GM12878 (cell line): Measurements from ENCODE around the gene TAC3. TPM values are rescaled to one million over a fixed set of nuclear protein-coding genes. Genes with fewer than 3 reads are reported as not detected.
"Not testable (repeated sequence)": the region's sequence is repeated elsewhere in the genome, so short reads cannot be mapped to it uniquely, and the experiment has no call there.

Experiments used
- ATAC-seq: fragments of 200-7000 bp; cut with Tn5 transposase; 3 replicates; pipeline ENCODE4 v1.9.1; 2020; ENCODE audit warnings: mild to moderate bottlenecking, moderate library complexity
- BruUV-seq: library from RNA; stranded (reverse); fragments of 400-500 nt; replicated peaks from 2 replicates; lab custom pipeline; 2021; lab: Mats Ljungman, UMichigan
- CTCF ChIA-PET: fragments of 300-600 bp; sonication (Branson Sonifier 250); formaldehyde crosslinking; extraction: SDS; loops from one replicate; lab custom pipeline; 2021; ENCODE audit warnings: inconsistent platforms; lab: Yijun Ruan, JAX
- POLR2A ChIA-PET: fragments of 350-600 bp; formaldehyde crosslinking; extraction: SDS; loops from one replicate; lab custom pipeline; 2021; ENCODE audit warnings: inconsistent platforms; lab: Charles Lee
- RAD21 ChIA-PET: fragments of 300-600 bp; sonication (Branson Sonifier 250); formaldehyde crosslinking; loops from one replicate; lab custom pipeline; 2023; ENCODE audit warnings: antibody characterized with exemption; ENCODE audit not compliant: unreplicated experiment; lab: Charles Lee
- SMC1A ChIA-PET: fragments of 300-600 bp; sonication (Branson Sonifier 250); formaldehyde crosslinking; loops from one replicate; lab custom pipeline; 2023; ENCODE audit not compliant: unreplicated experiment, uncharacterized antibody; lab: Charles Lee
- DNase-seq: peaks from one replicate; pipeline ENCODE4 v3.0.0-alpha.2; 2011; ENCODE audit warnings: low read depth, low spot score
- FAIRE-seq: peaks from 3 replicates; lab custom pipeline; 2011; peaks lifted over from hg19 to GRCh38; lab: Jason Lieb, UNC
- H2AFZ ChIP-seq: 2 replicates; pipeline ENCODE4 v1.6.0; 2011; ENCODE audit warnings: low read depth, low read length, control low read depth; ENCODE audit not compliant: control insufficient read depth
- H3K27ac ChIP-seq: 2 replicates; pipeline ENCODE4 v1.5.1; 2011; ENCODE audit warnings: control low read depth; ENCODE audit not compliant: control insufficient read depth, insufficient read depth
- H3K27me3 ChIP-seq, 2 experiments: replicated peaks in 1 of 2; 2 replicates each; pipeline versions ENCODE4 v1.6.0 to v1.6.1; 2011; ENCODE audit warnings: low read length in 1 of 2; ENCODE audit not compliant: control insufficient read depth in 2 of 2, insufficient read depth in 2 of 2
- H3K36me3 ChIP-seq, 2 experiments: 2 replicates each; pipeline ENCODE4 v1.5.1; 2011; ENCODE audit warnings: low read length in 1 of 2; ENCODE audit not compliant: control insufficient read depth in 2 of 2, insufficient read depth in 2 of 2
- H3K4me1 ChIP-seq: 2 replicates; pipeline ENCODE4 v1.6.1; 2011; ENCODE audit warnings: mild to moderate bottlenecking, low read length, moderate library complexity, mixed read lengths; ENCODE audit not compliant: control insufficient read depth, insufficient read depth
- H3K4me2 ChIP-seq: 2 replicates; pipeline ENCODE4 v1.6.0; 2011; ENCODE audit warnings: control low read depth; ENCODE audit not compliant: control insufficient read depth, insufficient read depth
- H3K4me3 ChIP-seq: fragments of 200-600 bp; sonication (generic); 2 replicates; pipeline ENCODE4 v1.5.1; 2016
- H3K79me2 ChIP-seq: 2 replicates; pipeline ENCODE4 v1.6.0; 2011; ENCODE audit warnings: low read length; ENCODE audit not compliant: control insufficient read depth, insufficient read depth
- H3K9ac ChIP-seq: 2 replicates; pipeline ENCODE4 v1.8.0; 2011; ENCODE audit warnings: low read length, control low read depth, mixed read lengths; ENCODE audit not compliant: control insufficient read depth, insufficient read depth
- H3K9me3 ChIP-seq: replicated peaks from 3 replicates; pipeline ENCODE4 v1.5.1; 2011; ENCODE audit warnings: mild to moderate bottlenecking, low read length; ENCODE audit not compliant: control insufficient read depth, insufficient read depth
- H4K20me1 ChIP-seq: 2 replicates; pipeline ENCODE4 v1.6.0; 2011; ENCODE audit not compliant: control insufficient read depth, insufficient read depth
- CREB1 ChIP-seq: IDR thresholded peaks from 2 replicates; pipeline ENCODE4 v1.6.1; 2012; ENCODE audit warnings: low read depth, mild to moderate bottlenecking, inconsistent platforms
- EP300 ChIP-seq, 2 experiments: fragments of 150-350 bp in 1 of 2; IDR thresholded peaks; 2 replicates each; pipeline ENCODE4 v1.6.1; 2011 to 2012; ENCODE audit warnings: low read depth in 2 of 2, low read length in 2 of 2, borderline replicate concordance in 1 of 2, improper control_type of control experiment in 1 of 2, inconsistent platforms in 1 of 2; ENCODE audit not compliant: control insufficient read depth in 1 of 2
- HCFC1 ChIP-seq: fragments of 150-350 bp; IDR thresholded peaks from 2 replicates; pipeline ENCODE4 v1.6.1; 2014; ENCODE audit warnings: low read length
- WGBS: methylation state at CpG from one replicate; pipeline ENCODE4 v1.1.6; 2016; ENCODE audit warnings: low lambda C conversion rate; ENCODE audit not compliant: insufficient replicate concordance, insufficient coverage; ENCODE audit errors: missing lambda C conversion rate; 5-methylcytosine and 5-hydroxymethylcytosine counted together
- in situ Hi-C: fragments of 300-500 bp; cut with MboI; formaldehyde crosslinking; loops from 9 replicates; pipeline ENCODE4 v1.14.3; 2018; ENCODE audit warnings: mixed read lengths
- intact Hi-C: fragments of 100-400 bp; cut with micrococcal nuclease; formaldehyde crosslinking; loops from one replicate; pipeline ENCODE4 v1.14.2; 2022; ENCODE audit not compliant: unreplicated experiment
- polyA plus RNA-seq, 11 experiments: library from polyadenylated mRNA; depleted of rRNA in 4 of 11; unstranded in 6 of 11; stranded (reverse) in 5 of 11; fragments of >200 nt; fragmentation: Nextera tagmentation in 4 of 11; fragmentation: Illumina TruSeq in 1 of 11; extraction: Ambion mirVana in 4 of 11; extraction: Trizol in 1 of 11; gene quantifications; 1 replicate in 1 of 11; 2 replicates in 10 of 11; pipeline versions ENCODE4 v1.2.1 to v1.2.3, GENCODE V29; 2011 to 2016; ENCODE audit warnings: inconsistent platforms in 2 of 11, missing spikeins in 2 of 11, low read depth in 1 of 11
- total RNA-seq, 4 experiments: library from RNA; depleted of rRNA in 3 of 4; stranded (reverse); fragments of >200 nt in 3 of 4; fragmentation: Illumina TruSeq in 1 of 4; extraction: Trizol in 1 of 4; gene quantifications; 2 replicates each; pipeline versions ENCODE4 v1.2.1 to v1.2.3, GENCODE V29; 2013 to 2021

The TAC3 gene
- total and polyA plus RNA-seq, 10 of the 15 experiments (the other 5 are each of a cell fraction or from before 2014, with no cell fraction given) = 0.11 to 0.18 (median 0.13) TPM; not detected in 7

DNA sequence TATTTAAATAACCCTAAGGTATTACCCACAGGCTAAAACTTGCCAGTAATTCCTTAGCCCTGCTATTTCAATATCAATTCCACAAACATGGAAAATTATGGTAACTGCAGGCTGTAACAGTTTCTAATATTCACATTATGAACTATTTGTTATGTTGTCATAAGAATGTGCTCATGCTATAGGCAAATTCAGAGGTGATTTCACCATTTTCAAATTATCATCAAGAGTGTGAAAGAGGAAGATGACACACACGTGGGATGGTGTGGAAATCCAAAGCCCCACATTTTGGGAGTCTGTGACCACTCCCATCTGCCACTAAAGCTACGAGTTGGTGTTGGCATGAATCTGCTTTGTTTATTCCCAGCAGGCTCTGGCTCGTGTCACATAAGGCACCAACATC lies 39.5 kb upstream of the TAC3 start:
- 26% methylated on average over 3 of the region's 3 CpGs for WGBS
- in situ Hi-C loops = no loop called here
- no peaks in the 10 kb centered on the region for H3K27me3 ChIP-seq
- H4K20me1 ChIP-seq = no peaks in the 10 kb centered on the region
- DNase-seq (no peak), FAIRE-seq (no peak), ATAC-seq (no peak)
- intact Hi-C loops = no loop called here
- H3K9me3 ChIP-seq = no peaks in the 10 kb centered on the region
- BruUV-seq = no TSS peak
- no peak overlapping the region for H2AFZ ChIP-seq
- peaks cover 0 to 17% of the 10 kb centered on the region in 2 experiments; a peak in 3 of 4 replicates for H3K36me3 ChIP-seq
- H3K4me1 ChIP-seq = peaks cover 12% of the 10 kb centered on the region
- H3K4me2 ChIP-seq = no peak overlapping the region
- H3K27ac ChIP-seq = no peak overlapping the region
- H3K9ac ChIP-seq = no peak overlapping the region
- RAD21 ChIA-PET = no interaction called here
- H3K4me3 ChIP-seq = no peak overlapping the region
- no peaks in the 10 kb centered on the region for H3K79me2 ChIP-seq
- SMC1A ChIA-PET = interaction anchor here (0.6 to 1.5 kb wide), 2 partner anchors 21 to 56 kb away, joined by 3 to 5 read pairs; no protein-coding TSS in a partner anchor
- no peak for TF ChIP-seq CREB1
- no peak for TF ChIP-seq HCFC1
- no peak for TF ChIP-seq EP300 (IDR thresholded peaks at IDR 0.05; ENCODE audit: borderline replicate concordance in 1 of 2, control insufficient read depth in 1 of 2, low read depth in 2 of 2, low read length in 2 of 2)
- CTCF ChIA-PET = interaction anchor here (1.2 to 2.1 kb wide), 3 partner anchors 15 to 56 kb away, joined by 3 to 7 read pairs (median 4); no protein-coding TSS in a partner anchor
- POLR2A ChIA-PET = interaction anchor here (0.5 kb wide), 1 partner anchor 9 kb away, joined by 4 read pairs; no protein-coding TSS in a partner anchor

DNA sequence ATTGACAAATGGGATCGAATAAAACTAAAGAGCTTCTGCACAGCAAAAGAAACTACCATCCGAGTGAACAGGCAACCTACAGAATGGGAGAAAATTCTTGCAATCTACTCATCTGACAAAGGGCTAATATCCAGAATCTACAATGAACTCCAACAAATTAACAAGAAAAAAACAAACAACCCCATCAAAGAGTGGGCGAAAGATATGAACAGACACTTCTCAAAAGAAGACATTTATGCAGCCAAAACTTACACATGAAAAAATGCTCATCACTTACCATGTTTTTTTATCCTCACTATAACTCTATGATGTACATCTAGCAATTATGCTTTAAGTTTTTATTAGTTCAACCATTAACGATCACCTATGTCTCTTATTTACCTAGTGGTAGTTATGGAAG lies 37.6 kb upstream of the TAC3 start:
- H2AFZ ChIP-seq, BruUV-seq, H4K20me1 ChIP-seq, H3K79me2 ChIP-seq, ATAC-seq, RAD21 ChIA-PET, in situ Hi-C loops, POLR2A ChIA-PET, SMC1A ChIA-PET, intact Hi-C loops, FAIRE-seq, CTCF ChIA-PET, DNase-seq, H3K27me3 ChIP-seq, H3K4me3 ChIP-seq, H3K4me2 ChIP-seq, H3K9ac ChIP-seq, H3K36me3 ChIP-seq, H3K9me3 ChIP-seq, H3K27ac ChIP-seq: not testable (repeated sequence)
- WGBS = 90% methylated on average over 4 of the region's 4 CpGs
- peaks cover 10% of the 10 kb centered on the region for H3K4me1 ChIP-seq

- H3K27me3 ChIP-seq, BruUV-seq, intact Hi-C loops, H3K9me3 ChIP-seq, H2AFZ ChIP-seq, H3K4me1 ChIP-seq, H3K27ac ChIP-seq, ATAC-seq, H3K4me2 ChIP-seq, in situ Hi-C loops, POLR2A ChIA-PET, SMC1A ChIA-PET, H3K79me2 ChIP-seq, DNase-seq, H3K4me3 ChIP-seq, FAIRE-seq, H4K20me1 ChIP-seq, H3K9ac ChIP-seq, H3K36me3 ChIP-seq: not testable (repeated sequence)
- 97% methylated on average over 4 of the region's 4 CpGs for WGBS
- ChIA-PET CTCF (interaction anchor here (1.3 to 2.0 kb wide), 3 partner anchors 8 to 16 kb away, joined by 4 to 5 read pairs (median 5); no protein-coding TSS in a partner anchor), RAD21 (interaction anchor here (0.6 kb wide), 1 partner anchor 296 kb away, joined by 3 read pairs; no protein-coding TSS in a partner anchor)
Observed at GRCh38 chr12:57053146-57053545, 36.8 kb upstream of the TAC3 start.
